Activated CD4-positive, alpha-beta T cell treated with anti-CD3 and anti-CD28 coated beads for 48 hours (primary cell): ENCODE results near the gene HID1.
"Not testable (repeated sequence)": the region's sequence is repeated elsewhere in the genome, so short reads cannot be mapped to it uniquely, and the experiment has no call there.

Experiments used
- DNase-seq: peaks from one replicate; pipeline ENCODE4 v3.0.0-alpha.2; 2020

HID1 gene, protein sequence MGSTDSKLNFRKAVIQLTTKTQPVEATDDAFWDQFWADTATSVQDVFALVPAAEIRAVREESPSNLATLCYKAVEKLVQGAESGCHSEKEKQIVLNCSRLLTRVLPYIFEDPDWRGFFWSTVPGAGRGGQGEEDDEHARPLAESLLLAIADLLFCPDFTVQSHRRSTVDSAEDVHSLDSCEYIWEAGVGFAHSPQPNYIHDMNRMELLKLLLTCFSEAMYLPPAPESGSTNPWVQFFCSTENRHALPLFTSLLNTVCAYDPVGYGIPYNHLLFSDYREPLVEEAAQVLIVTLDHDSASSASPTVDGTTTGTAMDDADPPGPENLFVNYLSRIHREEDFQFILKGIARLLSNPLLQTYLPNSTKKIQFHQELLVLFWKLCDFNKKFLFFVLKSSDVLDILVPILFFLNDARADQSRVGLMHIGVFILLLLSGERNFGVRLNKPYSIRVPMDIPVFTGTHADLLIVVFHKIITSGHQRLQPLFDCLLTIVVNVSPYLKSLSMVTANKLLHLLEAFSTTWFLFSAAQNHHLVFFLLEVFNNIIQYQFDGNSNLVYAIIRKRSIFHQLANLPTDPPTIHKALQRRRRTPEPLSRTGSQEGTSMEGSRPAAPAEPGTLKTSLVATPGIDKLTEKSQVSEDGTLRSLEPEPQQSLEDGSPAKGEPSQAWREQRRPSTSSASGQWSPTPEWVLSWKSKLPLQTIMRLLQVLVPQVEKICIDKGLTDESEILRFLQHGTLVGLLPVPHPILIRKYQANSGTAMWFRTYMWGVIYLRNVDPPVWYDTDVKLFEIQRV

DNA sequence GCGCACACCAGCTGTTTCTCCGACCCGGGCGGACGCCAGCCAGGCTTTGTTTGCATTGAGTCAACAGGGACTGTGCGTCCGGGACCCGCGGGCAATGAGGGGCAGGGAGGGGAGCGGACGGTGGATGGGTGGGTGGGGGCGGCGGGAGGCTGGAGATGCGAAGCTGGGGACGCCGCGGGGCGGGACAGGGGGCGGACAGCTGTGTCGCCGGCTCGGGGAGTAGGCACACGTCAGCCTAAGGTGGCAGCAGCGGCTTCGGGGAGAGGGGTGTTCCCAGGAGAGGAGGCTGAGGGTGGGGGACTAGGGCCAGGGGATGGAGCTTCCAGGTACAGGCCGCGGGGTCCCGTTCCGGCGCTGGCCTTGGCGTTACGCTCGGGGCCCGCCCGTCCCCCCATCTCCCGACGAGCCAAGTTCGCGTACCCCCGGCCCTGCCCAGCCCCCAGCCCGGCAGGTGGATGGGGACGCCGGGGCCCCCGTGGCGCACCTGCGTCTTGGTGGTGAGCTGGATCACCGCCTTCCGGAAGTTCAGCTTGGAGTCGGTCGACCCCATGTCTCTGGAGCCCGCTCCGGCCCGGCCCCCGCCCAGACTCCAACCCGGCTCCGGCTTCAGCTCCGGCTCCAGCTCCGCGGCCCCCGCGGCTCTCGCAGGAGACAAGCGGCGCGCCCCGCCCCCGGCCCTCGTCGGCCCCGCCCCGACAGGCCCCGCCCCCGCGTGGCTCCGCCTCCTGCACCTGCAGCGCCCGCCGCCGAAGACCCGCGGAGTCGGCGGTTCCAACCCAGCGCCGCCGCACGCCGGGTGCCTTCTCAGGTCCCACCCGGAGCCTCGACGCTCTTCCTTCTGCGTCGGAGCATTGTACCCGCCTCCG, at the start of gene HID1:
Gene HID1 (minus strand): TSS at position 653 of the 866 bp plus-strand sequence. CDS start 103 bp downstream, at position 550.
- DNase-seq: peak; percentile 80

DNA sequence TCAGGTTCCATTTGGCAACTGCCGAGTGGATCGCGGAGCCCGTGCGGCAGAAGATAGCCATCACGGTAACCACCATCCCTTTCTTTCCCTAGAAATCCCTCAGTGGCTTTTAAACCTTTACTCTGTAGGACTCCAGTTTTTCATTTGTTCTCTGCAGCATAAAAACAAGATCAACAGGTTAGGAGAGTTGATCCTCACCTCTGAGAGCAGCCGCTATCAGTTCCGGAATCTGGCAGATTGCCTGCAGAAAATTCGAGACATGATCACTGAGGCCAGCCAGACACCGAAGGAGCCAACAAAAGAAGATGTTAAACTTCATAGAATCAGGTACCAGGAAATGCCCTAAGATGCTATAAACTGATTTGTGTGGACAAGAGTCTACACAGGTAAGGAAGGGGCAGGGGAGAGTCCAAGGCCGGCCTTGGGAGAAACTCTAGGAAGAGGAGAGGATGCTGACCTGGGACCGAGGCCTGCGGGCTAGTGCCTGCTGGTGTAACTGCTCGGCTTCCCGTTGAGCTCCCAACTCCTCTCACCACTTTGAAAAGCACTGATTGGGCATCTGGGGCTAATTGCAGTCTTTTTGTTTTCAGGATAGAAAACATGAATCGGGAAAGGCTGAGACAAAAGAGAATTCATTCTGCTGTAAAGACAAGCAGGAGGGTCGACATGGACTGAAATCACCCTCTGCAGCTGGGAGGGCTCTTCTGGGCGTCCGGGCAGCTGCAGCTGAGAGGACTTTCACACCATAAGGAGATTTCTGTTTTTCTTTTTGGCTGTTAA, 48.0 kb upstream of the HID1 start:
- DNase-seq: no peak

DNA sequence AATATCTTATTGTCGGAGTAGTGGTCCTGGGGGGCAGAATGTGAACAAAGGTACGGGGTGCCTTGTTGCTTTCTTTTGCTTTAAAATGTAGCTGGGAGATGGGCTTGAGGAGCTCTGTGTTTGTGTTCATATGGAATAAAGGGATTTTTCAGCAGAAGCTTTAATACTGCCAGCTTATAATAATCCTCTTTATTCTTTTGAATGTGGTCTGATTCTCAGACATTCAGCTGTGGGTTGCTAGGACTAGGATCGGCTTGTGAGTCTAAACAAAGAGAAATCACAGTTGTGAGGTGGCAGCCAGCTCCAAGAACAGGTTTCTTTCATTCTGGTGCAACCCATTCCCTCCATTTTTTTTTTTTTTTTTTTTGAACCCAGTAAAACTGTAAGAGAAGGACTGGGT, 47.2 kb upstream of the HID1 start:
- no peak for DNase-seq

DNA sequence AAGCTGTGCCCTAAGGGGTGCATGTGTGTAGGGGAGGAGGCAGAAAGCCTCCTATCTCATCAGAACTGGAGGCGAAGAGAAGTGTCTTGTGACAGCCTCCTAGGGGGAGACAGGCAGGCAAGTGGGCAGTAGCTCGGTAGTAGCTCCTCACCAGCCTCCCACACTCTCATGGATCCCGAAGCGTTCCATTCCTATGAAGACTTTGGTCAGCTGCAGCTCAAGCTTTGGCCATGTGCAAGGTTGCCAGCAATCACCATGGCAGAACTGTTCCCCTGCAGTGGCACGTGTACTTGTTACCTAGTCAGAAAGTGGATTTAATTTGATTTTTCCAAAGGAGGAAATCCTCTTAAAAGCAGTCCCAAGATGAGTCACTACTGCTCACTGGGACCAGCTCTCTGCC, 46.6 kb upstream of the HID1 start:
- DNase-seq: no peak

DNA sequence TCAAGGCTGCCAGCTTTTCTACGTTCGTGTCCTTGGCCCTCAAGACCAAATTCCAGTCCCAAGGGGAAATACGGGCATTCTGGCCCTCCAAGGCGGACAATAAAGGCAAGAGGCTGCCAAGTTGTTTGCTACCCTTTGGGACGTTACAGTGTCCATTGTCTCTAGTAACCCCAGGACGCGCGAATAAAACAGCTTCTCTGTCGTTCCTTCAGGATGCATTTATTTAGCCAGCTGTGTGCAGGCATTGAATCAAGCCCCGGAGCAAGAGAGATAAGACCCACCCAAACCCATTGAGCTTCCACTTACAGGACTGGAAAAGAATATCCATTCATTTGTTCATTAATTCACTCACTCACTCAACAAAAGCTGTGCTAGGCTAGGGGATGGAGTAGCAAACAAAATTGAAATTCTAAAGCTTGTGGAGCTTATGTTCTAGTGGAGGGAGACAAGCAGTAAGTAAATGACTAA, 40.6 kb upstream of the HID1 start:
- no peak for DNase-seq

DNA sequence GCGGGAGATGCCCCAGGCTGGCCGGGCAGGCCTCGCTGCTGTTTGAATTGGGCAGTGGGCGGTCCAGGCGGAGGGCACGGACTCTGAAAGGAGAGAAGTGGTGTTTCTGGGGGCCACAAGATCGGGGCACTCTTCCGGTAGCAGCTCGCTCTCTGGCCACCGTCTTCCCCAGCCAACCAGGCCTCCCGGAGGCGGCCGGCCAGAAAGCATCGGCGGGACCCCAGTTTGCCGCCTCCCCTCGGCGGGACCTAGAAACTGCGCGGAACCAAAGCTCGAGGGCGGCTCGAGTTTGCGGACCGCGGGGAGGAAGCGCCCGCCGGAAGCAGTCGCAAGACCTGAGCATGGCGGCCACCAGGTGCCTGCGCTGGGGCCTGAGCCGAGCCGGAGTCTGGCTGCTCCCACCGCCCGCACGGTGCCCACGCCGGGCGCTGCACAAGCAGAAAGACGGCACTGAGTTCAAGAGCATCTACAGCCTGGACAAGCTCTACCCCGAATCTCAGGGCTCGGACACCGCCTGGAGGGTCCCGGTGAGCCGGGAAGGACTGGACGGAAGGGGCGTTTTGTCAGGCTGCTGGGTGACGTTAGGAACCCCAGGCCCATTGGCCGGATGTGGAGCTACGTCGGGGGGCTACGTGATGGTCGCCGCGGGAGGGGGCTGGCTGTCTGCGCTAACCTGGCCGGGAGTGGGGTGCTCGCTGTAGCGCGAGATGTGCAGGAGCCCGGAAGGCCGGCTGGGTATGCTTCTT, 40.0 kb upstream of the HID1 start, which contains the start of gene MRPL58:
Gene MRPL58 (plus strand): TSS at position 325 of the 746 bp plus-strand sequence. CDS start 17 bp downstream, at position 342.
- DNase-seq: peak; percentile 89

DNA sequence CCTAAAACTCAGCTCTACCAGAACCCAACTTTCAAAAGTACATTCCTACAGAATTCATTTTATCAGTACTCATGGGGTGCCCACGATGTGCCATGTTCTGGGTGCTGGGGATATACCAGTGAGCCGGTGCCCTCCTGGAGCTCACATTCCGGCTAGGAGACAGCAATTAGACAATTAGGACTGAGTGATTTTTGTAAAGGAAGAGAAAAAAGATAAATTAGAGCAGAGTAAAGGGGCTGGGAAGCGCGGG, 39.5 kb upstream of the HID1 start:
- no peak for DNase-seq

DNA sequence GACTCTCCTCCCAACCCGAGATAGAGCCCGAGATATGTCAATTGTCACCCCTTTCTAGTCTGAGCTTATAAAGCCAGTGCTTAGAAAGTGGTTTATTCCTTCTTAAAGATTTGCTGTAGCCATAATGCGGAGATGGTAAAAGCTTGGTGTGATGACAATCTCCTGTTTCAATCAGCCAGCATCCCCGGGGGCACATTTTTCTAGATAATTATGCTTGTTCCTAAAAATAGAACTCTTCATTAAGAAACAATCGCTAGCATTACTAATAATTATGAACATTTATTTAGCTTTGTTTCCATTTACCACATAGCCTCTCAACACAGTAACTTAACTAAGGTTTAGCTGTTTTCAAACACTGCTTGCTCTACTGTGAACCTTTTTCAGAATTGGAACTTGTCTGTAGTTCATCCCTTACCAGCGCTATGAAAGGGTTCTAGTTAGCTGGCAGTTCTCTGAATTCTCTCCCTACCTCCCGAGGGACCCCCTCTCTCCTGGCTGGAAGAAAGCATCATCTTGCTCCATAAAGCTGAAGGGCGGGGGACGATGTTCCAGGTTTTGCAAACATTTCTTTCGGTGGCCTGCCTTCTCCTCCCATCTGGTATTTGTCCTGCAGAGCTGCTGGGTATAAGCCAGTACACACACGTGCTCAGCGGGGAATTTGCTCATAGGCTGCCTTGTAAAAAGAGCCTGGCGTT, 39.0 kb upstream of the HID1 start:
- no peak for DNase-seq

DNA sequence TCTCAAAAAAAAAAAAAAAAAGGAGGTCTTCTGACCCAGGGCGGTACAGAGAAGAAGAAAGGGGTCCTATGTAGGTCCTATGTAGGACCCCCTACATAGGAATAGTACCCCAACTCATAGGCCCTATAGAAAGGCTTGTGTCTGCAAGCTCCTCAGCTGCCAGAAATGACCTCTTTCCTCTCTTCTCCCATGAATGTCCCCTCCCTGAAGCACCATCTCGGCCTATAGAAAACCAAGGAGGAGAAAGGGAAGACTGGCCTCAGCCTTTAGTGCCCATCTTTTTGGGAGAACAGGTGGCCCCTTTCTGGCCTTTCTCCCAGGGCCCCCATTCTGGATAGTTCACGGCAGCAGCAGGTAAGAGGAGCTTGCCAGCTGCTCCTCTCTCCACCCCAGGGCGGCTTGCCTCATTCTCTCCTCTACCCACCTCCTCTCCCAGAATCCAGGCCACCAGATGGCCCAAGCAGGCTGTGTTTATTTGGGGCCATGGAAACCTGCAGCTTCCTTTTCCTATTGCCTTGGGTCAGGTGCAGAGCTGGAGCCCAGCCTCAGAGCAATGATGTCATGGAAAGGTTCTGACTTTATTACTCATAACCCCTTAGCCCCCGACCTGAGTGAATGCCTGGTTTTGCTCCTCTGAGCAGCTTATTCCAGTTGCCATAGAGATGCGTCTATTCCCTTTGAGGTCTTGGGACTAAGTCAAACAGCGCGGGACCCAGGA, 38.3 kb upstream of the HID1 start:
- DNase-seq: peak; percentile 29

DNA sequence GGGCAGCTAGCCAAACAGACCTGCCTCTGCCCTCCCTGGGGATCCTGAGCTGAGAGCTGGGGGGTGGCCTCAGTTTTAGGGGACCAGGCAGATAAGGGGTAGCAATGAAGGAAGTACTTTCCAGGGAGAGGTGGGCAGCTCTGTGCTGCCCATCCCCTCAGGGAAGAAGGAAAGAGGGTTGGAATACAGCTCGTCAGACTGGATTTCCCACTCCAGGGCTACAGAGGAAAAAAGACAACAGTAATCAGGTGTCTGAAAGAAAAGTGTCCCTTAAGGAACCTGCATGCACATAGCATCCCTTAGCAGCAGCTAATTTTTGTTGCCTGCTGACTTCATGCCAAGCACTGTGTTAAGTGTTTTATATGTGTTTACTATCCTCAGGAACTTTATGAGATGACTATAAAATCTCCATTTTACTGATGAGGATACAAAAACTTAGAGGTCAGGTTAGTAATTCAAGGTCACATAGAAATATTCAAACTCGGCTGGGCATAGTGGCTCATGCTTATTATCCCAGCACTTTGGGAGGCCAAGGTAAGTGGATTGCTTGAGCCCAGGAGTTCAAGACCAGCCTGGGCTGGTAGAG, 36.7 kb upstream of the HID1 start:
- DNase-seq: no peak

DNA sequence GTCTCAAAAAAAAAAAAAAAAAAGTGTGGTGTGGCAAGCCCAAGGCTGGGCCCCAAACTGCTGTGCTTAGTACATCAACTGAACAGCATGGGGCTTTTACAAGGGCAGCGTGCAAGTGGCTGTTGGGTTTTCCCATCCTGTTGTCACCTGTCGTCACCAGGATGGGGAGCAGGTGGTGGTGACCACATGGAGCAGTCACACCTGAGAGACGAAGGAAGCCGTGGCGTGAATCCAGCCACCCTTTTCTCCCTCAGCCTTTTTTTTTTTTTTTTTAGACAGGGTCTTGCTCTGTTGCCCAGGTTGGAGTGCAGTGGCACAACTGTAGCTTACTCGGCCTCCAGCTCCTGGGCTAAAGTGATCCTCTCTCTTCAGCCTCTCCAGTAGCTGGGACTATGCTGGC, 35.8 kb upstream of the HID1 start:
- DNase-seq: no peak

DNA sequence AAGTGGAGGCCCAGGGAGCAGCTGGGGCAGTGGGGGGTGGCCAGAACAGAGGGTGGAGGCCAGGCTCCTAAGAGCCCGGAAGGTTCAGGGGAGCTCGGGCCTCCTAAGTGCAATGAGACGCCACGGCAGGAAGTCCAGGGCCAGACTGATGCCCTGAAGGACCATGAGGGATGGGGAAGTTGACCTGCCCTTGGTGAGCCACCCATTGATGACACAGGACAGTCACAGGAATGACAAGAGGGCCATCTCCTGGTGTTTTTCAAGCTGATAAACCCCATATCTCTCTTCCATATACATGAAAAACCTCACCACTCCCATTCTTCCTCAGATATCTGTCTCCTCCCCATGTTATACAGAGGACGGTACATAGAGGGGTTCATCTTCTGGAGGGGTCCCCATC, 34.1 kb upstream of the HID1 start:
- DNase-seq: no peak

DNA sequence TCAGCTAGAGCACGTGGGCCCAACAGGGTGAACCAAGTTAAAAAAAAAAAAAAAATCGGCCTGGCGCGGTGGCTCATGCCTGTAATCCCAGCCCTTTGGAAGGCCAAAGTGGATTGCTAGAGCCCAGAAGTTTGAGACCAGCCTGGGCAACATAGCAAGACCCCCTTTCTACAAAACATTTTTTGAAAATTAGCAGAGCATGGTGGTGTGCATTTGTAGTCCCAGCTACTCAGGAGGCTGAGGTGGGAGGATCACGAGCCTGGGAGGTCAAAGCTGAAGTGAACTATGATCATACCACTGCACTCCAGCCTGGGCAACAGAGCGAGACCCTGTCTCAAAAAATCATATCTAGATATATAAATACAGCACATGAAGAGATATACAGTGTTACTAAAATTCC, 33.5 kb upstream of the HID1 start:
- not testable (repeated sequence) for DNase-seq

DNA sequence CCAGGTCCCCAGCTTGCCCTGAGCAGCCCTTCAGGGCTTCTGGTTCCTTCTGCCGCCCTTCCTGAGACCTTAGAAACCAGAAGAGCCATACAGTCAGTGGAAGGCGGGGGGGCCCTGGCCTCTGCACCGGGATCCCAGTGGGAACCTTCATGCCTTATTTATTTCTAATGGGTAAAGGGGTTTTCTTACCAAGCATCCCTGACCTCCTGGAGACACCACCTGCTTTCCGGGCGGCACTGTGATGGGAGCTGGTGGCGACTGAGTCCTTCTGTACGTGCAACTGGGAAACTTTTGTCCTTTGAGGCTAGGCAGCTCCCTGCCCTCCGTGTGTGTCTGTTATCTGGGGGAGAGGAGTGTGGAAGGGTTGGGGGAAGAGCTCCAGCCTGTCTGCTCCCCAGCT, 32.7 kb upstream of the HID1 start:
- DNase-seq: no peak

DNA sequence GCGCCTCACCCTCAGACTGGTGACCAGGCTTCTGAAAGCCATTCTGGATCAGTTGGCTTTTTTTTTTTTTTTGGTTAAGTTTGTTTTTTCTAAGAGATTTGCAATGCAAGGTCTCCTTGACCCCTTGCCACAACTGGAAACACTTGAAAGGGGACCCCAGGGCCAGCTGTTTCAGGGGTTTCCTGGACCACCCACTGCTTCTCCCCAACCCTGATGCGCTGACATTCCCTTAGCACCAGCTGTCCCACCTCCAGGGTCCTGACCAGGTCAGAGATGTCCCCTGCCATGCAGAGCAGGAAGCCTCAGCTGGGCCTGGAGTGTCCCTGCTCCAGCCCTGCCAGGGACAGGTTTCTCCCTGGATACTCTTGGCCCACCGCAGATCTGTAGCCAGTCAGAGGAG, 31.8 kb upstream of the HID1 start:
- no peak for DNase-seq

DNA sequence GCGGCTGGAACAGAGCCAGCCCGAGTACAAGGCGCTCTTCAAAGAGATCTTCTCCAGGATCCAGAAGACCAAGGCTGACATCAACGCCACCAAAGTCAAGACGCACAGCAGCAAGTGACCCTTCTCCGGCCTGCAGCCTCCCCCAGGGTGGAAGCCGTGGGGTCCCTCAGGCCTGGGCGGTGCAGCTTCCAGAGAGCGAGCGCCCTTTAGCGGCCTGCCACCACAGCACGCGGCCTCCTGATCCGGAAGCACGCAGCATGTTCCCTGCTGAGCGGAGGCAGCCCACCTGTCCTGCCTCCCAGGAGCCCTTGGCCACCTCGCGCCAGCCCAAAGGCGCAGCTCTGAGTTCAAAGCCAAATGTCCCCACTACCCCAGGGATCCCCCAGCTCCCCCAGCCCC, 31.4 kb upstream of the HID1 start:
- no peak for DNase-seq

DNA sequence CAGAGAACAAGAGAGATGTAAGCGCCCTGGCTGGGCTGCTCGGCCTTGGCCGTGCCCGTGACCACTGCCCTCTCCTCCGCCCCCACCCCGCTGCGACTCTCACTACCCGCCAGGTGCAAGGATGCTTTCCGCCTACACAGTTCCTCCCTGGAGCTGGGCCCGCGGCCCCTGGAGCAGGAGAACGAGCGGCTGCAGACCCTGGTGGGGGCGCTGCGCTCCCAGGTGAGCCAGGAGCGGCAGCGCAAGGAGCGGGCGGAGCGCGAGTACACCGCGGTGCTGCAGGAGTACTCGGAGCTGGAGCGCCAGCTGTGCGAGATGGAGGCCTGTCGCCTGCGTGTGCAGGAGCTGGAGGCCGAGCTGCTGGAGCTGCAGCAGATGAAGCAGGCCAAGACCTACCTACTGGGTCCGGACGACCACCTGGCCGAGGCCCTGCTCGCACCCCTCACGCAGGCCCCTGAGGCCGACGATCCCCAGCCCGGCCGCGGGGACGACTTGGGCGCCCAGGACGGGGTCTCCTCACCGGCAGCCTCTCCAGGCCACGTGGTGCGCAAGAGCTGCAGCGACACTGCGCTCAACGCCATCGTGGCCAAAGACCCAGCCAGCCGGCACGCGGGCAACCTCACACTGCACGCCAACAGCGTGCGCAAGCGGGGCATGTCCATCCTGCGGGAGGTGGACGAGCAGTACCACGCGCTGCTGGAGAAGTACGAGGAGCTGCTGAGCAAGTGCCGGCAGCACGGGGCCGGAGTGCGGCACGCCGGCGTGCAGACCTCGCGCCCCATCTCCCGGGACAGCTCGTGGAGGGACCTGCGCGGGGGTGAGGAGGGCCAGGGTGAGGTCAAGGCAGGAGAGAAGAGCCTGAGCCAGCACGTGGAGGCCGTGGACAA, 30.8 kb upstream of the HID1 start:
- no peak for DNase-seq

DNA sequence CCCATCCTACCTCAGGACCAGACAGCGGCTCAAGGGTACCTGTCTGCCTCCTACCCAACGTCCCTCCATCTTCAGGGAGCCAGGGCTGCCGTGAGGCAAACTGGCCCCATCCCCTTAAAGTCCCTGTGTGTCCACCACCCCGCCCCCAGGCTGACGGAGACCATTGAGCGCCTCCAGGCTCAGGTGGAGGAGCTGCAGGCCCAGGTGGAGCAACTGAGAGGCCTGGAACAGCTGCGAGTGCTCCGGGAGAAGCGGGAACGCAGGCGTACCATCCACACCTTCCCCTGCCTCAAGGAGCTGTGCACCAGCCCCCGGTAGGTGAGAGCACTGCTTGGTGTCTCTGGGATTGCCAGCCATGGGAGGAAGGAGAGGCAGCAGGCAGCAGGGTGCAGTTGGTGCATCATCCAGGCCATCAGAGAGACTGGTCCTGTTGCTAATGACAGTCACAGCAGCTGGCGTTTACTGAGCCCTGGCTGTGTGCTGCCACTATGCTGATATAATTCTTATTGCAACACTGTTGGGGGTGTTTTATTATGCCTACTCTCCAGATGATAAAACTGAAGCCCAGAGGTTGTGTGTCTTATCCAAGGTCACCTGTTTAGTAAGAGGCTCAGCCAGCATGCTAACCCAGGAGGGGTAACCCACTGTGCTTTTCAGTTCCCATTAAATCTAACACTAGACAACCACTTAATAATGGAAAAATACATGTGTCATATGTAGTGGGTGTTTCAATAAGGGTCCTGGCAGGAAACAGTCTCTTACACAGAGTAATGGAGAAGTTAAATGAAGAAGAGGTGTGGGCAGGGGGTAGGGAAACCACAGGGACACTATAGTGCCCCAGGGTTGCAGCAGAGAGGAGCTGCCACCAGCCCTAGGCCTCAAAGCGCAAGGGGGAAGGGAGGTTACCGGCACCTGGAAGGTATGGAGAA, 29.6 kb upstream of the HID1 start:
- no peak for DNase-seq
